Left ventricle myocardium superior (tissue), 1 donor: Measurements from ENCODE around the gene SMARCC2. TPM values are rescaled to one million over a fixed set of nuclear protein-coding genes. Genes with fewer than 3 reads are reported as not detected.
A peak's percentile ranks its signal among the peaks of the same experiment; 100 is the strongest.
"Not testable (repeated sequence)": the region's sequence is repeated elsewhere in the genome, so short reads cannot be mapped to it uniquely, and the experiment has no call there.

Experiments
- ATAC-seq: fragments of 200-7000 bp; cut with Tn5 transposase; one replicate; pipeline ENCODE4 v1.9.1; 2020; ENCODE audit warnings: mild to moderate bottlenecking, moderate library complexity
- DNase-seq: peaks from one replicate; pipeline ENCODE4 v3.0.0-alpha.2; 2020
- intact Hi-C: fragments of 100-400 bp; cut with micrococcal nuclease; formaldehyde crosslinking; loops from one replicate; pipeline ENCODE4 v1.11.0; 2022
- total RNA-seq: library from RNA; stranded (reverse); fragmentation: NEBNext Ultra II Directional; extraction: Animal tissue kit (Norgen Biotek cat#: 25700); gene quantifications from one replicate; pipeline ENCODE4 v1.2.1, GENCODE V29; 2021
- donor health status: DM: no; HTN: yes; CAD: no; lungs with severe emphysema.

SMARCC2 gene
- total RNA-seq, 1 donor from 2014 or later = 81.4 TPM

- ATAC-seq (no peak), DNase-seq (no peak)
- intact Hi-C loops = no loop called here
Observed at GRCh38 chr12:56130876-56131275, 58.4 kb downstream of the SMARCC2 start.

- intact Hi-C loops = loop anchor here (10.0 kb wide), 1 partner anchor 55 kb away; the partner anchor contains the start of gene SMARCC2
- no peak for DNase-seq
- ATAC-seq = no peak
Observed at GRCh38 chr12:56129942-56130495, 59.3 kb downstream of the SMARCC2 start.

GRCh38 chr12:56129206-56129941 is 59.9 kb downstream of the SMARCC2 start:
- ATAC-seq (peak; percentile 59), DNase-seq (peak; percentile 82)
- intact Hi-C loops = loop anchor here (10.0 kb wide), 1 partner anchor 55 kb away; the partner anchor contains the start of gene SMARCC2

- intact Hi-C loops = loop anchor here (10.0 kb wide), 1 partner anchor 56 kb away; the partner anchor contains the start of gene SMARCC2
- ATAC-seq (peak; percentile 11), DNase-seq (peak; percentile 42)
Observed at GRCh38 chr12:56128670-56129205, 60.5 kb downstream of the SMARCC2 start.

- DNase-seq (peak; percentile 97), ATAC-seq (peak; percentile 94)
- intact Hi-C loops = loop anchor here (10.0 kb wide), 1 partner anchor 57 kb away; the partner anchor contains the start of gene SMARCC2
Observed at GRCh38 chr12:56127888-56128669, 61.2 kb downstream of the SMARCC2 start, which contains the start of gene ESYT1. Gene ESYT1 (plus strand): TSS chr12:56128267. CDS start chr12:56128320, 53 bp downstream.

GRCh38 chr12:56127485-56127887 is 61.8 kb downstream of the SMARCC2 start:
- ATAC-seq (no peak), DNase-seq (no peak)
- intact Hi-C loops = loop anchor here (10.0 kb wide), 1 partner anchor 57 kb away; the partner anchor contains the start of gene SMARCC2

- ATAC-seq = no peak
- DNase-seq = no peak
- intact Hi-C loops = loop anchor here (10.0 kb wide), 1 partner anchor 58 kb away; the partner anchor contains the start of gene SMARCC2
Observed at GRCh38 chr12:56126732-56127239, 62.5 kb downstream of the SMARCC2 start.

GRCh38 chr12:56124133-56124532 is 65.2 kb downstream of the SMARCC2 start:
- ATAC-seq (no peak), DNase-seq (no peak)
- intact Hi-C loops = loop anchor here (10.0 kb wide), 1 partner anchor 61 kb away; the partner anchor contains the start of gene SMARCC2

GRCh38 chr12:56122637-56123036 is 66.6 kb downstream of the SMARCC2 start:
- no peak for ATAC-seq
- intact Hi-C loops = loop anchor here (10.0 kb wide), 1 partner anchor 62 kb away; the partner anchor contains the start of gene SMARCC2
- DNase-seq = no peak

GRCh38 chr12:56121204-56121870 is 67.9 kb downstream of the SMARCC2 start:
- intact Hi-C loops = loop anchor here (10.0 kb wide), 1 partner anchor 63 kb away; the partner anchor contains the start of gene SMARCC2
- ATAC-seq (no peak), DNase-seq (no peak)

GRCh38 chr12:56120158-56120846 is 69.0 kb downstream of the SMARCC2 start:
- intact Hi-C loops = loop anchor here (10.0 kb wide), 1 partner anchor 64 kb away; the partner anchor contains the start of gene SMARCC2
- DNase-seq = no peak
- no peak for ATAC-seq

GRCh38 chr12:56119361-56119796 is 69.9 kb downstream of the SMARCC2 start:
- peak; percentile 44 for ATAC-seq
- DNase-seq = peak; percentile 58
- intact Hi-C loops = no loop called here

GRCh38 chr12:56118688-56119357 is 70.5 kb downstream of the SMARCC2 start:
- ATAC-seq = no peak
- intact Hi-C loops = no loop called here

GRCh38 chr12:56117778-56118687 is 71.2 kb downstream of the SMARCC2 start, which contains the start of gene ZC3H10:
Gene ZC3H10 (plus strand): TSS chr12:56118266. CDS start chr12:56120563, 2,297 bp downstream.
- ATAC-seq = peak; percentile 85
- peak; percentile 97 for DNase-seq
- intact Hi-C loops = no loop called here

More at GRCh38 chr12:56118688-56119357, 70.5 kb downstream of the SMARCC2 start:
- DNase-seq = no peak

- DNase-seq, ATAC-seq, intact Hi-C loops: not testable (repeated sequence)
Observed at GRCh38 chr12:56117082-56117706, 72.1 kb downstream of the SMARCC2 start.
